Hematopoietic multipotent progenitor cell treated with erythropoietin and hydrocortisone succinate and interleukin-3 and kit ligand, for 15 days (in vitro differentiated cells): ENCODE data around the gene VCX.
"Not testable (repeated sequence)": the region's sequence is repeated elsewhere in the genome, so short reads cannot be mapped to it uniquely, and the experiment has no call there.

ENCODE experiments used
- DNase-seq: peaks from one replicate; pipeline ENCODE4 v3.0.0-alpha.2; 2015; ENCODE audit warnings: low spot score

The VCX gene

GRCh38 chrX:7842871-7843270, at the start of gene VCX:
TSS of gene VCX (plus strand) at chrX:7843171. CDS start at chrX:7843204, 33 bp downstream.
- DNase-seq: not testable (repeated sequence)

- DNase-seq: no peak
Measured at GRCh38 chrX:7798327-7798726, 44.6 kb upstream of the VCX start.

GRCh38 chrX:7801711-7802110, 41.3 kb upstream of the VCX start:
- DNase-seq: no peak

GRCh38 chrX:7815166-7815805, 27.7 kb upstream of the VCX start:
- no peak for DNase-seq

- no peak for DNase-seq
Measured at GRCh38 chrX:7828594-7828993, 14.4 kb upstream of the VCX start.

- no peak for DNase-seq
Measured at GRCh38 chrX:7841084-7841805, 1.7 kb upstream of the VCX start.

- DNase-seq: no peak
Measured at GRCh38 chrX:7852166-7852565, 9.2 kb downstream of the VCX start.

GRCh38 chrX:7872042-7872441, 29.1 kb downstream of the VCX start:
- no peak for DNase-seq

GRCh38 chrX:7876957-7877356, 34.0 kb downstream of the VCX start:
- no peak for DNase-seq

- DNase-seq: no peak
Measured at GRCh38 chrX:7889135-7889534, 46.2 kb downstream of the VCX start.

GRCh38 chrX:7889680-7890079, 46.7 kb downstream of the VCX start:
- DNase-seq: no peak

GRCh38 chrX:7891928-7892327, 49.0 kb downstream of the VCX start:
- DNase-seq: no peak
